GM19467 (cell line): ENCODE data around the gene HTD2.

Experiments used
- ATAC-seq: cut with Tn5 transposase; IDR thresholded peaks from one replicate; pipeline ENCODE4 v1.9.1; 2021; ENCODE audit warnings: mild to moderate bottlenecking, moderate library complexity; ENCODE audit not compliant: unreplicated experiment

The HTD2 gene

GRCh38 chr3:58355179-58355578, 48.9 kb downstream of the HTD2 start:
- no peak for ATAC-seq

- no peak for ATAC-seq
Measured at GRCh38 chr3:58356054-58356453, 49.7 kb downstream of the HTD2 start.

GRCh38 chr3:58357402-58357801, 51.1 kb downstream of the HTD2 start:
- no peak for ATAC-seq

GRCh38 chr3:58358092-58358491, 51.8 kb downstream of the HTD2 start:
- no peak for ATAC-seq

DNA sequence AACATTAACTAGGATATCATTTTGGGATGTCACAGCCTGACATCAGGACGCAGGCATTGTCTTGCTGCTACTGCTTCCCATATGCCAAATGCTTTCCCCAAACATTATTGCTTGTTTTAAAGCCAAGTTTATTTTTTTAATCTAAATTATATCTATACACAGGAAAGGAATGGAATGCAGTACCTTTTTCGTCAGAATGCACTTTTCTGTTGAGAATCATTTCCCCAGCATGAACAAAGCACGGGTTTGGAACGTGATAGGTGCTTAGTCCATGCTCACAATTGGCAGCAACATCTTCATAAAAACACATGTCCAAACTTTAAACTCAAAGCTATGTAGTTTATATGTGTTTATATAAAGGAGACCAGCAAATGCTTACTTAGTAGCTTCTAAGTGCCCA, 52.5 kb downstream of the HTD2 start:
- ATAC-seq = no peak

DNA sequence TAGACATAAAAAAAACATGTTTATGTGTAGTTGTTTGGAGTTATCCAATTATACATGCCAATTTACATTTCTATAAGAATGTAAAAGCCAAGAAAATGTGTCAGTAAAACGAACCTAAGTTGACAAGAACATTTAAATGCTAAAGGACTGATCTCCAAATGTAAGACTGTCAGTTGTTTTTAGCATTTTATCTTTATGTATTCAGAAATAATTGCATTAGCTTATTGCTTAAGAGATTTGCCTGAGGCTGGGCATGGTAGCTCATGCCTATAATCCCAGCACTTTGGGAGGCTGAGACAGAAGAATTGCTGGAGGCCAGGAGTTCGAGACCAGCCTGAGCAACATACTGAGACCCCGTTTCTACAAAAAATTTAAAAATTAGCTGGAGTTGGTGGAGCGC, 53.3 kb downstream of the HTD2 start:
- no peak for ATAC-seq

GRCh38 chr3:58361866-58362265, 55.5 kb downstream of the HTD2 start:
- ATAC-seq = no peak

DNA sequence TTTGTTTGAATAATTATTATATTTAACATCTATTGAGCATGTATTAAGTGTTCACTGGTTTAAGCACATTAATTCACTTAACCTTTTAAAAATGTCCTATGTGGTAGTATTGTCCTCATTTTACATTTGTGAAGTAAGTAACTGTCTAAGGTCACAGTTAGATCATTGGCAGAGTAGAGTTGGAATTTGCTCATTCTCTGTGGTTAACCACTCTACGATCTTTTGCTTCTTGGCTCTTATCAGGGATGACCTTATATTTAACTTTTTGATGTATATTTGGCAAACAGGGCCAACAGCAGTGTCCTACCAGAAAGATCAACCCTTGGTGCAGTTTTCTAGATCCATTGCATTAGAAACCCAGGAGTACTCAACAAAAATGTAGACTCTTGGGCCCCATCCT, 60.4 kb downstream of the HTD2 start:
- ATAC-seq = no peak

- ATAC-seq = no peak
Measured at GRCh38 chr3:58369038-58369437, 62.7 kb downstream of the HTD2 start.
